Epithelial cell of esophagus (primary cell): ENCODE data around the gene RAD51AP1.

Source experiments
- DNase-seq: peaks from one replicate; pipeline ENCODE4 v3.0.0; 2010; ENCODE audit warnings: low read depth
- H3K4me3 ChIP-seq: 2 replicates; pipeline ENCODE4 v1.5.1; 2011; ENCODE audit warnings: mild to moderate bottlenecking, low read length, control low read depth
- TF ChIP-seq, protein P1 (sequence below): IDR thresholded peaks from 2 replicates; pipeline ENCODE4 v1.5.1; 2011; ENCODE audit warnings: low read depth, mild to moderate bottlenecking, low read length, control low read depth, inconsistent platforms; ENCODE audit not compliant: insufficient read depth; ENCODE audit errors: missing control alignments

Gene RAD51AP1

DNA sequence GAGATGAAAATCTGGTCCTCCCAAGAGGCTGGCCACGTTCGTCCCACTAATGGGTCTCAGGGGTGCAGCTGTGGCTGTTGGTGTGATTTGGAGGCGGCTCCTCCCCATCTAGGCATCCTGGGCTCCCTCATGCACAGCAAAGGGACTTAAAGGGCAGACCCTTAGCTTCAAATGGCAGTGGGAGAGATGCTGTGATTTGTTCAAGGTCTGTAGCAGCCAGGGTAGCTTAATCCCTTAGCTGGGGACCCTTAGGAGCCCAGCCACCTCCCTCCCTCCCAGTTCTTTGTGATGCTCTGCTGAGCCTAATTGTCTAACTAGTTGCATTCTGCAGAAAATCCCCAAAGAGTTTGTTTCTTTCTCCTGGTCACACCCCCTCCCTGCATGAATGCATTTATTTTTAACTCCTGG lies 41.6 kb downstream of the RAD51AP1 start:
- DNase-seq = no peak
- H3K4me3 ChIP-seq = no peak overlapping the region
- TF ChIP-seq, protein P1, sequence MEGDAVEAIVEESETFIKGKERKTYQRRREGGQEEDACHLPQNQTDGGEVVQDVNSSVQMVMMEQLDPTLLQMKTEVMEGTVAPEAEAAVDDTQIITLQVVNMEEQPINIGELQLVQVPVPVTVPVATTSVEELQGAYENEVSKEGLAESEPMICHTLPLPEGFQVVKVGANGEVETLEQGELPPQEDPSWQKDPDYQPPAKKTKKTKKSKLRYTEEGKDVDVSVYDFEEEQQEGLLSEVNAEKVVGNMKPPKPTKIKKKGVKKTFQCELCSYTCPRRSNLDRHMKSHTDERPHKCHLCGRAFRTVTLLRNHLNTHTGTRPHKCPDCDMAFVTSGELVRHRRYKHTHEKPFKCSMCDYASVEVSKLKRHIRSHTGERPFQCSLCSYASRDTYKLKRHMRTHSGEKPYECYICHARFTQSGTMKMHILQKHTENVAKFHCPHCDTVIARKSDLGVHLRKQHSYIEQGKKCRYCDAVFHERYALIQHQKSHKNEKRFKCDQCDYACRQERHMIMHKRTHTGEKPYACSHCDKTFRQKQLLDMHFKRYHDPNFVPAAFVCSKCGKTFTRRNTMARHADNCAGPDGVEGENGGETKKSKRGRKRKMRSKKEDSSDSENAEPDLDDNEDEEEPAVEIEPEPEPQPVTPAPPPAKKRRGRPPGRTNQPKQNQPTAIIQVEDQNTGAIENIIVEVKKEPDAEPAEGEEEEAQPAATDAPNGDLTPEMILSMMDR = no peak

DNA sequence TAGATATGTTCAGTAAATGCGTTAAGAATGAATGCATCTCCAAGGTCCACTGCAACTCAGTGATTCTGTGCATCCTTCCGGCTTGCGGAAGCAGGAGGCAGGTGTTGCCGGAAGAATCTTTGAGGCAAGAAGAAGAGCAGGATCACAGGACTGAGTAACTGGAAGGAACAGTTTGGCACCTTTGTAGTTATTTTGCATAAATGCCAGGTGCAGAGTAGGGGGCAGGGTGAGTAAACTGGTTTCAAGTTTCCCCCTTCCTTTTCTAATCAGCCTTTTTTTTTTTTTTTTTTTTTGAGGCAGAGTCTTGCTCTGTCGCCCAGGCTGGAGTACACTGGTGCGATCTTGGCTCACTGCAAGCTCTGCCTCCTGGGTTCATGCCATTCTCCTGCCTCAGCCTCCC lies 45.6 kb downstream of the RAD51AP1 start:
- DNase-seq = no peak
- TF ChIP-seq, protein P1 = no peak

DNA sequence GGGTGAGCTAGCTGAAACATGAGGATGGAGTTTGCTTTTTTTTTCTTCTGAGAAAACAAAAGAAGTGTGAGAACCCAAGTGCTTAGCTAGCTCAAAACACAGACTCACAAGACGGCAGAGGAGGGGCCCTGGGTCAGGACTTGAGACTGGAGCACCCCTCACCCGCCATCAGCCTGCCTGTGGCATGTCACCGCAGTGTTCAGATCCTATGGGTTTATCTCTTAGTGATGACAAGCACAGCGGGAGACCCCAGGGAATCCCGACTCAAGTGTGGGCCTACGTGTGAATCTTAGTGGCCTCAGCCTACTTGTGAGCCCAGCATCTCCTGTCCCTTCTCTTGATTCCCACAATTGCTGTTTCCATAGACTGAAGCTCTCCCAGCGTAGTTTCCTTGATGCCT lies 46.2 kb downstream of the RAD51AP1 start:
- TF ChIP-seq, protein P1 = no peak
- DNase-seq = no peak
- H3K4me3 ChIP-seq = no peak overlapping the region

More for the DNA sequence above, 45.6 kb downstream of the RAD51AP1 start:
- H3K4me3 ChIP-seq = no peak overlapping the region

DNA sequence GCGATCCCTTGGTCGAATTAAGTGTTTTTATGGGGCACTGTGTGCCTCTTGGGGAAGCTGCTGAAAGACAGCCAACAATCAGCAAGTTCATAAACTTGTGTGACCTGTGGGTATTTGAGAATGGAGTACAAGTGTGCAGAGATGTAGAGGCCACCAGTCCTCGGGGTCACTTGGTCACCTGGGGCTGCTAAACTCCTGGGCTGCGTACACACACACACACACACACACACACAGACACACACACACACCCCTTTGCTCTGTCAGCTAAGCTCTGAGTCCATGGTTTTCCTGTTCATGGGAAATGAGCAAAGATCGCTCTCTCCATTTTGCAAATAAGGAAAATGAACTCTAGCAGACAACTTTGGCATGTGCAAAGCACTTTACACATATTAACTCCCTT lies 47.8 kb downstream of the RAD51AP1 start:
- TF ChIP-seq, protein P1 = no peak
- no peak overlapping the region for H3K4me3 ChIP-seq
- no peak for DNase-seq

DNA sequence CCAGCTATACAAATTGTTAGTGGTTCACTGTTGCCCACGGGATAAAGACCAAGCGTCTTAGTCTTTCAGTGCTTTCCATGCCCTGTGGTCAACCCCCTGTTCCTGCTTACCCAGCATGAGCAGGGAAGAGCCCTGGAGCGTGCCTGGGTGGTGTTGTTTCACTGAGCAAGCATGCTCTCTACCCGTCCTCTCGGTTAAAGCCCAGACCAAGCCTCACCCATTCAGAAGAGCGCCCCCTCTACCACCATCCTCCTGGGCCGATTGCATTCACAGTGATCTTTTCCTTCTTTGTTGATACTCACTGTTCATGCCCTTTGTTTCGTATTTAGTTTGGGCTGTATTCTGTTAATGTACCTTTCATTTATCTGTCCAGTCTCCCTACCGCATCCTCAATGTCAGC lies 48.4 kb downstream of the RAD51AP1 start:
- DNase-seq = no peak
- TF ChIP-seq, protein P1 = no peak
- no peak overlapping the region for H3K4me3 ChIP-seq

DNA sequence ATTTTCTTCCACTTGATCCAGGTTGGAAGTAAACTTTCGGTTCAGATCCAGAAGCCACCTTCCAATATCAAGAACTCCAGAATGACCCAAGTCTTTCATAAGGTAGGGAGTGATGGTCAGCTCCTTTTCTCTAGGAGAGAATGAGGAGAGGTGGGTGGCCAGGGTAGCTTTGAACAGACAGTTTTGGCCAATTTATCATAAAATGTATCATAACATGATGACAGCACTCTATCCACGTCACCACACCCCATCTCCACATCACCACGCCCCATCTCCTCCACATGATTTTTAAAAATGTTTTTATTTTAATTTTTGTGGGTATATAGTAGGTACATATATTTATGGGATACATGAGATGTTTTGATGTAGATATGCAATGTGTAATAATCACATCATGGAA lies 50.2 kb downstream of the RAD51AP1 start:
- H3K4me3 ChIP-seq = no peak overlapping the region
- TF ChIP-seq, protein P1 = no peak
- DNase-seq = no peak

DNA sequence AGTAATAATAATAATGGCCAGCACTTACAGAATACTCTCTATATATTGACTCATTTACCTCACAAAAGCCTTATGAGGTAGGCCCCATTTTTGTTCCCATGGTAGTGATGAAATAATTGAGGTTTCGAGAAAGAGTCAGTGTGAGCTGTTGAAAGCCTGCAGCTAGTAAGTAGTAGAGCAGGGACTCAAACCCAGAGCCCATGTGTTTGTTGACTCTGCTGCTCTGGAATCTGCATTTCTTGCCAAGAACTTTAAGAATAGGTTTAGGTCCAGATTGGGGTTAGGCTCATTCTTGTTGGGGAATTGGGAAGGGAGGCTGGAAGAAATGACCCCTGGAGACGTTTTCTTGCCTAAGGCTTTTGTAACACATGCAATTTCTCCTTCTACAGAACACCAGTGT lies 51.3 kb downstream of the RAD51AP1 start:
- TF ChIP-seq, protein P1 = no peak
- H3K4me3 ChIP-seq = no peak overlapping the region
- no peak for DNase-seq
